Fibroblast of lung (primary cell): Measurements from ENCODE around the gene DUSP14. TPM values are rescaled to one million over a fixed set of nuclear protein-coding genes. Genes with fewer than 3 reads are reported as not detected.

Experiments used
- DNase-seq, 2 donors: peaks; one replicate each; pipeline versions ENCODE4 v3.0.0 to v3.0.0-alpha.2; 2010; ENCODE audit warnings: low read depth in 2 of 2
- H2AFZ ChIP-seq: 2 replicates; pipeline ENCODE4 v1.5.1; 2012; ENCODE audit warnings: low read length, control low read depth, inconsistent platforms
- H3K27ac ChIP-seq: 2 replicates; pipeline ENCODE4 v1.5.1; 2011; ENCODE audit warnings: low read length, control low read depth; ENCODE audit not compliant: insufficient read depth
- H3K27me3 ChIP-seq: 2 replicates; pipeline ENCODE4 v1.5.1; 2011; ENCODE audit warnings: mild to moderate bottlenecking, low read length; ENCODE audit not compliant: control insufficient read depth, insufficient read depth
- H3K36me3 ChIP-seq: 2 replicates; pipeline ENCODE4 v1.5.1; 2011; ENCODE audit warnings: low read length; ENCODE audit not compliant: control insufficient read depth, insufficient read depth
- H3K4me1 ChIP-seq: 2 replicates; pipeline ENCODE4 v1.5.1; 2011; ENCODE audit warnings: low read length; ENCODE audit not compliant: control insufficient read depth, insufficient read depth; ENCODE audit errors: extremely low read depth
- H3K4me2 ChIP-seq: 2 replicates; pipeline ENCODE4 v1.5.1; 2011; ENCODE audit warnings: low read length, control low read depth; ENCODE audit not compliant: insufficient read depth; ENCODE audit errors: extremely low read depth
- H3K4me3 ChIP-seq, 4 experiments: fragments of 200-600 bp in 1 of 4; sonication (generic) in 1 of 4; replicated peaks in 1 of 4; 2 replicates each; pipeline ENCODE4 v1.5.1; 2011 to 2016; ENCODE audit warnings: low read length in 4 of 4, low read depth in 3 of 4, mild to moderate bottlenecking in 3 of 4, control low read depth in 2 of 4, inconsistent platforms in 1 of 4, mixed read lengths in 1 of 4; ENCODE audit not compliant: insufficient read depth in 1 of 4; ENCODE audit errors: control extremely low read depth in 1 of 4
- H3K79me2 ChIP-seq: 2 replicates; pipeline ENCODE4 v1.5.1; 2012; ENCODE audit warnings: mild to moderate bottlenecking, low read length, inconsistent platforms; ENCODE audit not compliant: control insufficient read depth, insufficient read depth
- H3K9ac ChIP-seq: 2 replicates; pipeline ENCODE4 v1.5.1; 2011; ENCODE audit warnings: mild to moderate bottlenecking, low read length, control low read depth; ENCODE audit not compliant: insufficient read depth
- H3K9me3 ChIP-seq: 2 replicates; pipeline ENCODE4 v1.5.1; 2012; ENCODE audit warnings: low read depth, low read length; ENCODE audit not compliant: control insufficient read depth, insufficient read depth
- H4K20me1 ChIP-seq: 2 replicates; pipeline ENCODE4 v1.5.1; 2011; ENCODE audit warnings: low read length; ENCODE audit not compliant: control insufficient read depth, insufficient read depth; ENCODE audit errors: extremely low read depth
- CTCF ChIP-seq, 2 donors: IDR thresholded peaks in 1 of 2; conservative IDR thresholded peaks in 1 of 2; 1 replicate in 1 of 2; 2 replicates in 1 of 2; pipeline ENCODE4 v1.5.1; 2011 to 2012; ENCODE audit warnings: low read length in 2 of 2, control low read depth in 1 of 2, inconsistent platforms in 1 of 2, low read depth in 1 of 2, mild to moderate bottlenecking in 1 of 2
- EZH2 ChIP-seq: IDR thresholded peaks from 2 replicates; pipeline ENCODE4 v1.5.1; 2012; ENCODE audit warnings: low read length, control low read depth, mild to moderate bottlenecking; ENCODE audit errors: missing control alignments
- polyA plus RNA-seq, 2 donors: library from polyadenylated mRNA; depleted of rRNA in 1 of 2; stranded (reverse) in 1 of 2; unstranded in 1 of 2; fragments of >200 nt; gene quantifications; 2 replicates each; pipeline ENCODE4 v1.2.1, GENCODE V29; 2011 to 2012; ENCODE audit warnings: missing spikeins in 1 of 2
- total RNA-seq: library from RNA; depleted of rRNA; stranded (reverse); fragments of >200 nt; gene quantifications from 2 replicates; pipeline ENCODE4 v1.2.1, GENCODE V29; 2014

DUSP14 gene
- total and polyA plus RNA-seq, 2 donors (not counting 1 experiment from before 2014, with no cell fraction given), result 121 to 161 TPM

GRCh38 chr17:37543637-37544052 is 54.0 kb downstream of the DUSP14 start:
- no peak overlapping the region for H3K4me2 ChIP-seq
- H4K20me1 ChIP-seq, result no peaks in the 10 kb centered on the region
- no peak overlapping the region for H3K4me3 ChIP-seq
- H3K9me3 ChIP-seq, result no peaks in the 10 kb centered on the region
- no peaks in the 10 kb centered on the region for H3K4me1 ChIP-seq
- H3K36me3 ChIP-seq, result peaks cover 11% of the 10 kb centered on the region
- no peak overlapping the region for H2AFZ ChIP-seq
- no peak for TF ChIP-seq CTCF (conservative IDR thresholded peaks at IDR 0.05 in 1 of 2, IDR thresholded peaks at IDR 0.05 in 1 of 2; ENCODE audit: low read depth in 1 of 2, low read length in 2 of 2)
- no peak for TF ChIP-seq EZH2
- no peaks in the 10 kb centered on the region for H3K79me2 ChIP-seq
- H3K27me3 ChIP-seq, result no peaks in the 10 kb centered on the region
- no peak overlapping the region for H3K9ac ChIP-seq
- no peak overlapping the region for H3K27ac ChIP-seq
- DNase-seq, result no peak

GRCh38 chr17:37545486-37545885 is 55.8 kb downstream of the DUSP14 start:
- no peak for DNase-seq
- Histone ChIP-seq H3K27me3 (no peaks in the 10 kb centered on the region), H2AFZ (no peak overlapping the region), H3K36me3 (peaks cover 5% of the 10 kb centered on the region), H3K4me1 (no peaks in the 10 kb centered on the region), H4K20me1 (no peaks in the 10 kb centered on the region), H3K4me2 (no peak overlapping the region), H3K79me2 (no peaks in the 10 kb centered on the region), H3K9ac (no peak overlapping the region), H3K27ac (no peak overlapping the region), H3K9me3 (no peaks in the 10 kb centered on the region), H3K4me3 (no peak overlapping the region)
- TF ChIP-seq EZH2, result no peak
- TF ChIP-seq CTCF (conservative IDR thresholded peaks at IDR 0.05 in 1 of 2, IDR thresholded peaks at IDR 0.05 in 1 of 2; ENCODE audit: low read depth in 1 of 2, low read length in 2 of 2), result no peak

- H3K4me1 ChIP-seq, result no peaks in the 10 kb centered on the region
- H3K4me3 ChIP-seq, result no peak overlapping the region
- no peak overlapping the region for H3K9ac ChIP-seq
- H3K27me3 ChIP-seq, result no peaks in the 10 kb centered on the region
- no peak overlapping the region for H2AFZ ChIP-seq
- H3K36me3 ChIP-seq, result peaks cover 2% of the 10 kb centered on the region
- H4K20me1 ChIP-seq, result no peaks in the 10 kb centered on the region
- DNase-seq, result no peak
- no peak overlapping the region for H3K27ac ChIP-seq
- no peak overlapping the region for H3K4me2 ChIP-seq
- no peaks in the 10 kb centered on the region for H3K79me2 ChIP-seq
- H3K9me3 ChIP-seq, result no peaks in the 10 kb centered on the region
- TF ChIP-seq EZH2 (no peak), CTCF (conservative IDR thresholded peaks at IDR 0.05 in 1 of 2, IDR thresholded peaks at IDR 0.05 in 1 of 2; ENCODE audit: low read depth in 1 of 2, low read length in 2 of 2) (no peak)
Observed at GRCh38 chr17:37546302-37546701, 56.6 kb downstream of the DUSP14 start.
